GM23338 (cell line): ENCODE measurements around the gene CTSW.

Source experiments
- POLR2AphosphoS5 ChIP-seq: IDR thresholded peaks from 2 replicates; pipeline ENCODE4 v1.6.1; 2016; ENCODE audit warnings: antibody characterized with exemption, low read depth
- TF ChIP-seq, protein P1 (sequence below), 2 experiments: fragments of 200-600 bp in 1 of 2; sonication (generic) in 1 of 2; conservative IDR thresholded peaks; 2 replicates each; pipeline versions ENCODE4 v1.5.1 to v1.6.1; 2016 to 2017; ENCODE audit warnings: antibody characterized with exemption in 2 of 2, low read depth in 2 of 2, mild to moderate bottlenecking in 2 of 2, moderate library complexity in 1 of 2

DNA sequence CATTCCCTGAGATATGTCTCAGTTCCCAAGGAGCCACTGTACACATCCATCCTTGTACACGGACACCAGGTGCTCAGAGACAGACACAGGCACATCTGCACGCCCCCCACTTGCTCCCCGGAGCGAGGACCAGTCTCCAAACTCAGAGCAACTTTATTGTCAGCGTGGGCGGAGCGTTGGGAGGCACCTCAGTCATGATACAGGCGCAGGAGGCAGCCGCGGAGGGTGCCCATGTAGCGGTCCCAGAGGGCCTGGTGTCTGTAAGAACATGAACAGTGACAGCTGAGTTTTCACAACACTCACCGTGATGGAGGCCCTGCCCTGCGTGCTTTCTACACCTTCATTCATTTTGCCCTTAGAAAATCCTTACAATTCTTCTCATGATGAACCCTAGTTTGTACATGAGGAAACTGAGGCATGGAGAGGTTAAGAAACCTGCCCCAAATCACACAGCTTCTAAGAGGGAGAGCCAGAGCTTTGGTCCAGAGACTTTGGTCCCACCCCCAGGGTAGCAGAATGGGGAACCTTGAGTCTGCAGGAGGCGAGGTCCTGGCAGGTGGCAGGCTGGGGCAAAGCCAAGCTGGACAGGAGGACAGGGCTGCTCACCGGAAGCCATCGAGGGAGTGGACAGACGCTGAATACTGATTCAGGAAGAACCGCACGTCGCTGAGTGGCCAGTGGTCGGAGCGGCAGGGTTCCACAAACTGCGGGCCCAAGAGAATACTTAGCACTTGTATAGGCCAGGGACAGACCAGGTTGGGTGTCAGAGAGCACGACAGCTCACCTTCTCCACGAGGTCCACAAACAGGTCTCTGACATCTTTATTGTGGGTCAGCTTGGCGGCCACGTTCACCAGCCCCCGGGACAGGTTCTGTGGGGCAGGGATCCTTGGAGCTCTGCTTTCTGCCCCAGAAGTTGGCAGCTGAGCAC lies 4.4 kb downstream of the CTSW start:
- TF ChIP-seq, protein P1, sequence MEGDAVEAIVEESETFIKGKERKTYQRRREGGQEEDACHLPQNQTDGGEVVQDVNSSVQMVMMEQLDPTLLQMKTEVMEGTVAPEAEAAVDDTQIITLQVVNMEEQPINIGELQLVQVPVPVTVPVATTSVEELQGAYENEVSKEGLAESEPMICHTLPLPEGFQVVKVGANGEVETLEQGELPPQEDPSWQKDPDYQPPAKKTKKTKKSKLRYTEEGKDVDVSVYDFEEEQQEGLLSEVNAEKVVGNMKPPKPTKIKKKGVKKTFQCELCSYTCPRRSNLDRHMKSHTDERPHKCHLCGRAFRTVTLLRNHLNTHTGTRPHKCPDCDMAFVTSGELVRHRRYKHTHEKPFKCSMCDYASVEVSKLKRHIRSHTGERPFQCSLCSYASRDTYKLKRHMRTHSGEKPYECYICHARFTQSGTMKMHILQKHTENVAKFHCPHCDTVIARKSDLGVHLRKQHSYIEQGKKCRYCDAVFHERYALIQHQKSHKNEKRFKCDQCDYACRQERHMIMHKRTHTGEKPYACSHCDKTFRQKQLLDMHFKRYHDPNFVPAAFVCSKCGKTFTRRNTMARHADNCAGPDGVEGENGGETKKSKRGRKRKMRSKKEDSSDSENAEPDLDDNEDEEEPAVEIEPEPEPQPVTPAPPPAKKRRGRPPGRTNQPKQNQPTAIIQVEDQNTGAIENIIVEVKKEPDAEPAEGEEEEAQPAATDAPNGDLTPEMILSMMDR (conservative IDR thresholded peaks at IDR 0.05; ENCODE audit: low read depth in 2 of 2): no peak
- TF ChIP-seq POLR2AphosphoS5: no peak
